SU-DHL-6 (cell line): ENCODE data around the gene CEBPB.

Experiments used
- EZH2phosphoT487 ChIP-seq: fragments of 200-600 bp; sonication (generic), shearing (Covaris generic); conservative IDR thresholded peaks from 2 replicates; pipeline ENCODE4 v1.6.1; 2018; ENCODE audit warnings: mild to moderate bottlenecking, antibody characterized with exemption, low read length, moderate library complexity, mixed read lengths
- TF ChIP-seq, protein P1 (sequence below): fragments of 200-600 bp; sonication (generic); IDR thresholded peaks from one replicate; pipeline ENCODE4 v1.5.1; 2017; ENCODE audit warnings: antibody characterized with exemption, mild to moderate bottlenecking, low read length, moderate library complexity; ENCODE audit not compliant: insufficient read depth, poor library complexity, severe bottlenecking

DNA sequence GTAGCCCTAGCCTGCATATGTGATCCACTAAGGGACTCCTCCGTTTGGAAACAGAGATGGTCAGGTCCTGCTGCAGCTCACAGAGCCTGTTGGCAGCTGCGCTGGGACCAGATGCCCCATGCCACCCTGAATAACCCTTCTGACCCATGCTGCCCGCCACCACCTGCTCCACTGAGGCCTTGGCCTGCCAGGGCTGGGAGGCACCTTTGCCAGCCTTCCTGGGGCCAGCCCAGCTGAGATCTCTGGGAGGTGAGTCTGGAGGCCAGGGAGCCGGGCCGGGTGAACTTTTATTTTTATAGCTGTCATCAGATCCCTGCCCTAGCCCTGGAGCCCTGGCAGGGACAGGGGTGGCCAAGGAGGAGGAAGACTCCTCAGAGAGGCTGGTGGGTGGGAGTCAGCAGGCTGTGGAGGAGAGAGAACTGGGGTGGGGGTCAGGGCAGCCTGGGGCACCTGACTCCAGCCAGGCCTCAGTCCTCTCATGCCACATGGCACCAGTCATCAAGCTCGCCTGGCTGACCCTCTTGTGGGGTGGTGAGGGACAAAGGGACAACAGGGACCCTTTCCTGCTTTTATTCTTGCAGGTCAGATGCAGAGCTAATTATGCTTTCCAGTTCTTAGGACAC, 10.0 kb downstream of the CEBPB start:
- TF ChIP-seq, protein P1, sequence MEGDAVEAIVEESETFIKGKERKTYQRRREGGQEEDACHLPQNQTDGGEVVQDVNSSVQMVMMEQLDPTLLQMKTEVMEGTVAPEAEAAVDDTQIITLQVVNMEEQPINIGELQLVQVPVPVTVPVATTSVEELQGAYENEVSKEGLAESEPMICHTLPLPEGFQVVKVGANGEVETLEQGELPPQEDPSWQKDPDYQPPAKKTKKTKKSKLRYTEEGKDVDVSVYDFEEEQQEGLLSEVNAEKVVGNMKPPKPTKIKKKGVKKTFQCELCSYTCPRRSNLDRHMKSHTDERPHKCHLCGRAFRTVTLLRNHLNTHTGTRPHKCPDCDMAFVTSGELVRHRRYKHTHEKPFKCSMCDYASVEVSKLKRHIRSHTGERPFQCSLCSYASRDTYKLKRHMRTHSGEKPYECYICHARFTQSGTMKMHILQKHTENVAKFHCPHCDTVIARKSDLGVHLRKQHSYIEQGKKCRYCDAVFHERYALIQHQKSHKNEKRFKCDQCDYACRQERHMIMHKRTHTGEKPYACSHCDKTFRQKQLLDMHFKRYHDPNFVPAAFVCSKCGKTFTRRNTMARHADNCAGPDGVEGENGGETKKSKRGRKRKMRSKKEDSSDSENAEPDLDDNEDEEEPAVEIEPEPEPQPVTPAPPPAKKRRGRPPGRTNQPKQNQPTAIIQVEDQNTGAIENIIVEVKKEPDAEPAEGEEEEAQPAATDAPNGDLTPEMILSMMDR: no peak
- TF ChIP-seq EZH2phosphoT487: no peak
